Activated B cell treated with CpG ODN at 0.5 μM for 24 hours (primary cell): ENCODE data around the gene CH25H. TPM values are rescaled to one million over a fixed set of nuclear protein-coding genes. Genes with fewer than 3 reads are reported as not detected.

Experiments
- ATAC-seq: fragments of 200-7000 bp; cut with Tn5 transposase; one replicate; pipeline ENCODE4 v1.10.0; 2021; ENCODE audit warnings: low read depth, mild to moderate bottlenecking, moderate library complexity
- CTCF ChIA-PET: fragments of 350-600 bp; sonication (Branson Sonifier 250); formaldehyde crosslinking; loops from one replicate; lab custom pipeline; 2021; ENCODE audit warnings: antibody characterized with exemption; lab: Charles Lee
- POLR2A ChIA-PET: fragments of 350-600 bp; sonication (Branson Sonifier 250); formaldehyde crosslinking; loops from one replicate; lab custom pipeline; 2021; ENCODE audit warnings: antibody characterized with exemption; lab: Charles Lee
- DNase-seq: peaks from one replicate; pipeline ENCODE4 v3.0.0; 2022
- H3K27ac Mint-ChIP-seq: one replicate; pipeline ENCODE4 v1.8.0; 2020; ENCODE audit warnings: mixed read lengths
- H3K27me3 Mint-ChIP-seq: one replicate; pipeline ENCODE4 v1.8.0; 2021; ENCODE audit warnings: mixed read lengths
- H3K36me3 Mint-ChIP-seq: one replicate; pipeline ENCODE4 v1.8.0; 2021; ENCODE audit warnings: low read depth, mixed read lengths
- H3K4me1 Mint-ChIP-seq: one replicate; pipeline ENCODE4 v1.8.0; 2021; ENCODE audit warnings: mixed read lengths
- H3K4me3 Mint-ChIP-seq: one replicate; pipeline ENCODE4 v1.8.0; 2020; ENCODE audit warnings: mild to moderate bottlenecking, mixed read lengths
- H3K9me3 Mint-ChIP-seq: one replicate; pipeline ENCODE4 v1.8.0; 2020; ENCODE audit warnings: mixed read lengths
- CTCF ChIP-seq: fragments of 200-600 bp; IDR thresholded peaks from one replicate; pipeline ENCODE4 v1.8.0; 2022; ENCODE audit warnings: antibody characterized with exemption, mild to moderate bottlenecking
- intact Hi-C: fragments of 100-400 bp; cut with micrococcal nuclease; formaldehyde crosslinking; loops from one replicate; pipeline ENCODE4 v1.15.1; 2024
- total RNA-seq: library from RNA; stranded (reverse); gene quantifications from 2 replicates; pipeline ENCODE4 v1.2.3, GENCODE V29; 2022

Gene CH25H
- total RNA-seq, 1 donor from 2014 or later: not detected

GRCh38 chr10:89233033-89233432, 25.9 kb upstream of the CH25H start:
- no peaks in the 10 kb centered on the region for H3K9me3 Mint-ChIP-seq
- DNase-seq: no peak
- H3K4me1 Mint-ChIP-seq: no peaks in the 10 kb centered on the region
- no peak for ATAC-seq
- TF ChIP-seq CTCF: no peak
- no peak overlapping the region for H3K4me3 Mint-ChIP-seq
- H3K27me3 Mint-ChIP-seq: no peaks in the 10 kb centered on the region
- H3K27ac Mint-ChIP-seq: no peak overlapping the region
- ChIA-PET POLR2A (no interaction called here), CTCF (interaction anchor here (2.2 kb wide), 1 partner anchor 15 kb away, joined by 9 read pairs; no protein-coding TSS in a partner anchor)
- intact Hi-C loops: no loop called here
- peaks cover 62% of the 10 kb centered on the region for H3K36me3 Mint-ChIP-seq

- TF ChIP-seq CTCF: no peak
- CTCF ChIA-PET: interaction anchor here (0.5 kb wide), 1 partner anchor 390 kb away, joined by 3 read pairs; no protein-coding TSS in a partner anchor
- H3K27me3 Mint-ChIP-seq: no peaks in the 10 kb centered on the region
- POLR2A ChIA-PET: interaction anchor here (0.7 kb wide), 1 partner anchor 13 kb away, joined by 9 read pairs; no protein-coding TSS in a partner anchor
- H3K27ac Mint-ChIP-seq: no peak overlapping the region
- H3K4me1 Mint-ChIP-seq: no peaks in the 10 kb centered on the region
- intact Hi-C loops: no loop called here
- H3K36me3 Mint-ChIP-seq: peaks cover 75% of the 10 kb centered on the region
- ATAC-seq (no peak), DNase-seq (no peak)
- H3K9me3 Mint-ChIP-seq: peaks cover 2% of the 10 kb centered on the region
- H3K4me3 Mint-ChIP-seq: no peak overlapping the region
Observed at GRCh38 chr10:89228962-89229361, 21.8 kb upstream of the CH25H start.

- Mint-ChIP-seq H3K36me3 (peaks cover 76% of the 10 kb centered on the region), H3K27me3 (no peaks in the 10 kb centered on the region), H3K27ac (no peak overlapping the region), H3K4me3 (no peak overlapping the region), H3K9me3 (peaks cover 2% of the 10 kb centered on the region), H3K4me1 (no peaks in the 10 kb centered on the region)
- CTCF ChIA-PET: no interaction called here
- intact Hi-C loops: no loop called here
- TF ChIP-seq CTCF: no peak
- ATAC-seq (no peak), DNase-seq (no peak)
- POLR2A ChIA-PET: no interaction called here
Observed at GRCh38 chr10:89228146-89228545, 21.0 kb upstream of the CH25H start.

- no peaks in the 10 kb centered on the region for H3K4me1 Mint-ChIP-seq
- ATAC-seq (no peak), DNase-seq (no peak)
- no peak overlapping the region for H3K4me3 Mint-ChIP-seq
- peaks cover 2% of the 10 kb centered on the region for H3K9me3 Mint-ChIP-seq
- intact Hi-C loops: no loop called here
- H3K36me3 Mint-ChIP-seq: peaks cover 78% of the 10 kb centered on the region
- no peak for TF ChIP-seq CTCF
- H3K27ac Mint-ChIP-seq: no peak overlapping the region
- H3K27me3 Mint-ChIP-seq: no peaks in the 10 kb centered on the region
- ChIA-PET POLR2A (no interaction called here), CTCF (no interaction called here)
Observed at GRCh38 chr10:89226891-89227290, 19.8 kb upstream of the CH25H start.

GRCh38 chr10:89224739-89225443, 17.8 kb upstream of the CH25H start:
- H3K27ac Mint-ChIP-seq: no peak overlapping the region
- ATAC-seq: no peak
- H3K4me1 Mint-ChIP-seq: no peaks in the 10 kb centered on the region
- H3K27me3 Mint-ChIP-seq: no peaks in the 10 kb centered on the region
- ChIA-PET CTCF (interaction anchor here (1.1 to 1.4 kb wide), 3 partner anchors 25 to 195 kb away, joined by 3 to 4 read pairs (median 3); no protein-coding TSS in a partner anchor), POLR2A (no interaction called here)
- H3K4me3 Mint-ChIP-seq: peak overlapping the region; percentile 46
- peaks cover 74% of the 10 kb centered on the region for H3K36me3 Mint-ChIP-seq
- no peak for DNase-seq
- TF ChIP-seq CTCF: no peak
- peaks cover 2% of the 10 kb centered on the region for H3K9me3 Mint-ChIP-seq
- intact Hi-C loops: no loop called here
